HG03432 (cell line): ENCODE measurements around the gene SLC6A8.

Experiments
- ATAC-seq: cut with Tn5 transposase; IDR thresholded peaks from one replicate; pipeline ENCODE4 v1.9.1; 2021; ENCODE audit warnings: mild to moderate bottlenecking, moderate library complexity; ENCODE audit not compliant: unreplicated experiment

Gene SLC6A8

DNA sequence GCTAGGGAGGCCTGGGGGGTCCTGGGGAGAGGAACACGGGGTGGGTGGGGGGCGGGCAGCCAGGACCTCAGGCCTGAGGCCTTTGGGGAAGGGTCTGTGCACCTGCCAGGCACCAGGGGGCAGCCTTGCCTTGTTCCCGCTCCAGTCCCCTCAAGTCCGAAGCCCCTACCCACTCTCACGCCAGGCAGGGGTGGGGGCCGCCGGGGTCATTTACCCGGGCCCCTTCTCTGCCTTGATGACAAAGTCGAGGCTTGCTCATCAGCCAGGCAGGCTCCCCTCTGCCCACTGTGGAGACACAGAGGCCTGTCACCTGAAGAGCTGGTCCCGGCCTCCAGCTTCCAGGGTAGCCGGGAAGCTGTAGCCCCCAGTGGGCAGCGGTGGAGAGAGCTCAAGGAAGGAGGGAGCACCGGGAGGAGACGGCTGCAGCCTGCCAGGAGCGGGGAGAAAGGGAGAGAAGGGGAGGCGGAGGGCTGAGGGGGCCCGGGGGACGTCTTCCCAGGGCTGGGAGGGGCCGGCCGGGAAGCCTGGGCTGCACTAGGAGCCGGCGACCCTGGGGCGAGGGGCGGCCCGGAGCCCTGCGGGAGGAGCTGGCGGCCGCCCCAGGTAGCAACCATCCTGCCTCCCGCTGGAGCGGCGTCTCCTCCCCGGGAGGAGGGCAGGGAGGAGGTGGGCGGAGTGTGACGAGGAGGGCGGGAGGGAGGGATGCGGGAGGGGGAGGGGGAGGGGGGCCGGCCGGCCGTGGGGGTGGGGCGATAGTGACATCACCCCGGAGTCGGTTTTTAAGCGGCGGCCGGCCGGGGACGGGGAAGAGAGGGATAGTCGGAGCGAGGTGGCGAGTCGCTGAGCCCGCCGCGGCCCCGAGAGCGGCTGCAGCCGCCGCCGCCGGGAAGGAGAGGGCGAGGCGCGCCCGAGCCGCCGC lies at the start of gene SLC6A8:
Gene SLC6A8 (plus strand): TSS at position 806 of the 919 bp plus-strand sequence. CDS start 649 bp downstream, outside the sequence.
- ATAC-seq: peak; percentile 43

DNA sequence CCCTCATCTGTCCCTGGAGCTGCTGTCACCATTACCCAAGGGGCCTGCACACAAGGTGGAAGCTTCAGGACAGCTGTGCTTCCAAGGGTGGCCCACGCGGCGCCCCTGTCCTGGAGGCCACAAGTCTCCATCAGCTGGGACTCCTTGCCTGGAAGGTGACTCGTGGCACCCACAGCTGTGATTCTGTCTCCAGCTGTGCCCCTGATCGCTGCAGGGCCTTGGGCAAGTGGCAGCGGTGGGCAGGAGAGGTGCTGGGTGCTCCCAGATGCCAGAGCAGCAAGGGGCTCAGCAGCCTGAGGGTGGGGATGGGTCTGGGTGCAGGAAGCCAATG lies 49.7 kb upstream of the SLC6A8 start:
- no peak for ATAC-seq

DNA sequence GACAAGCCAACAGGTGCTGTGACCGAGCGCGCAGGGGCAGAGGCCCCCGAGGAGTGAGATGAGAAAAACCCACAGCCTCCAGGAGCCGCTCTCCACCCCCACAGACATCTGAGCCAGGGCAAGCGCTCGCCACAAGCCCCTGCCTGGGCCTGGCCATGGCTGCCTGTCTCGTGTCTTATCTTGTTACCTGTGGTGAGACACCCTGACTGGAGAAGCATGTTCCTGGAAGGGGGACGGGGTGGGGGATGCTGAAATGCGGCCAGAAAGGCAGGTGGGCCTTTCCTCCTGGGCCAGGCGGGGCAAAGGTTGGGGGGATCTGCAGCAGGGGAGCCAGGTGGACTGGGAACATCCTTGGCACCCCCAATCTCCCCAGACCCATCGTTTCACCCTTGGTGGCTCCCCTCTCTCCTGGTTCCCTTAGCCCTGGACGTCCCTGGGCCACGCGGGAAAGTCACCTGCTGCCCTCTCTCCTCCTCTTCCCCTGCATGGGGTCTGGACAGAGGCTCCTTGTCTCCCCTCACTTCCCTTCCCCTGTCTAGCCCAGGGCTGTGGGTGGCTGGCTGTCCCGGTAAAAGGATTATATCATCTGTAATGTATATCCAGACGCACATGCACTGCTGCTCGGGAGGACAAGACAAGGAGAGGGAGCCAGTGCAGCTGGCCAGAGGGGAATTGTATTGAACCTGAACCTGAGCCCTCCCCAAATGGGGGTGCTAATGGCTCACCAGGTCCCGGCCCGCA lies 49.1 kb upstream of the SLC6A8 start:
- no peak for ATAC-seq

DNA sequence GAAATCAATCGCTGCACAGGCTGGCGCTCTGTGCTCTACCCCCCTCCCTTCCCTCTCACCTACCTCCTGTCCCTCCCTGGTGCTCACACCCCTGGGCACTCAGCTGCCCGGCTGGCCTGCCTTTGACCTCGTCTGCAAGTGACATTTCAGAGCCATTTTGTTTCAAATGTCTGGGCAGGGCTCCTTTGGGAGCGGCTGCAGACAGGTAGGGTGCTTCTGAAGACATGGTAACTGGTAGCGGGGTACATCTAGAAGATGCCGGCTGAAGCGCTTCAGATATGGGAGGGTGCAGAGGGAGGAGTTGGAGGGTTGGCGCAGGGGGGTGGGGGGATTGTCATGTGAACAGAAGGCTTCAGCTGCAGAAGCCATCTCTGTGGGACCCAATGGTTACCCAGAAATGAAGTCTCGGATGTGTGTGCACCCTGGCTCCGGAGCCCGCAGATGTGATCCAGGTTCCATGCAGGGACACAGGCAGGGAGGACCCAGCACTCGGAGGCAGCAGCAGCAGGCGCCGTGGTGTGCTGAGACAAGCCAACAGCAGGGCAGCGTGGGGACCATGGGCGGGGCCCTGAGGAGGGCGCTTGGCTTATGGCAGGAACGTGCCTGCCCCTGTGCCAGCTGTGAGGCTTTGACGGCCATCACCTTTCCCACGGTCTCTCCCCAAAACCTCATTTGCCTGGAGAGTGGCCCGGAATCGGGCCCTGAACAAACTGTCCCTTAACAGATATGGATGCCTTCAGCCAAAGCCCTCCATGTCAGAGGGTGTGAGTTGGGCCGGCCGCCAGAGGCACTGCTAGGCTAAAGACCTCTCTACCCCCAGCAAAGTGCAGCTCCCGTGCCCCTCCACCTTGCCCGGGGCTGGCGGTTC lies 48.3 kb upstream of the SLC6A8 start:
- no peak for ATAC-seq

DNA sequence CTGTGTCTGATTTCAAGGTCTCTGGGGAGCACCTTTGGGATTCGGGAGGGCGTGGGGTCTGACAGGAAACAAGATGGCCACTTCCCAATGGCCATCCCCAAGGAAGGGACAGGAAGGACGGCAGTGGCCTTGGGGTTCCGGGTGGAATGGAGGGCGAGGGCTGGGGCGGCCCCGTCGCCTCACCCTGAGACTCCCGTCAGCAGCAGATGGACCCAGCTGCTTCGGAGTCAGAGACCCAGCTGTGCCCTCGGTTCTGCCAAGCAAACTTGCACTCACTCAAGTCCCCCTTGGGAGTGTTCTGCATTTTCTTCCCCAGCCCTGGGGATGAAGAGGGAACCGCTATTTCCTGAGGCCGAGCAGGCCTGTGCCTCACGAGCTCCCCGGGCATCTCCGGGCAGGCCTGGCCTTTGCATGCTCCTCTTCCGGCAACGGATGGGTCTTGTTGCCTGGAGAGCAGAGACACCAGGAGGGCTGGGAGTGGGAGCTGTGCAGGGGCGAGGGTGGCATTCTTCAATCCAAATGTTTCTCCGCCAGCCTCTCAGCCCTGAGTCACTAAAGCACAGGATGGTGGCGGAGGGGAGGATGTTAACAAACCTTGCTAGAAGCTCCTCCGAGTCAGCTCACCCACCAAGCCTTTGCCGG lies 47.6 kb upstream of the SLC6A8 start:
- ATAC-seq: no peak

DNA sequence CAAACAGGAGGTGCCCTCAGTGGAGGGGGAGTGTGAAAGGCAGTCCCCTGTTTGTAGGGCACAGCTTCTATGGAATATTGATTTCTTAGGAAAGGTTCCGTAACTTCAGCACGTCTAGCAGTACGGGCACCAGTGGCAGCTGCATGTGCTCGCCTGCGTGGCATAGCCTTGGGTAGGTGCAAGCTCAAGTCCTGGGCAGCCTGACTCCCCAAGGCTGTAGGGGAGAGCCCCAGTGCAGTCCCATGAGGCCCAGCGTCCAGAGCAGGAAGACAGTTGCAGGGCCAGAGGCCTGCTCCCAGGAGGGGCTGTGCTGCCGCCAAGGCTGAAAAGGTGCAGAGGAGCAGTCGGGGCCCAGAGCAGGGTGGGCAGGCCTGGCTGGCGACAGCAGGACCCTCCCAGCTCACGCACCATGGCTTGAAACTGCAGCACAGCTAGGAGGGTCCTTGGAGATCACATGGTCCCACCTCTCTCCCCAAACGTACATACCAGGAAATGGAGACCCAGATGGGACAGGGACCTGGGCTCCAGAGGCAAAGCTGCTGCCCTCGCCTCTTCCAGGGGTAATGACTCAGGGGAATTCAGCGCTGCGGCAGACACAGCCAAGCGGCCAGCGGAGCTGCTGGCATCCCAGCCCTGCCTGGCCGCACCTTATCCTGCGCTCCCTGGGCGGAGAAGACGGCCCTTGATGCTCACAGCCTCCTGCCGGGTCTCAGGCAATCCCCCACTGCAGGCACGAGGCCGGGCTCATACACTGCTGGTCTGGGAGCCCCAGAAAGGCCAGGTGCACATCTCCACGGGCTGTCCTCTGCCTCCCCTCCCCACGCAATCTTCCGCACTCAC lies 46.8 kb upstream of the SLC6A8 start:
- ATAC-seq: no peak

DNA sequence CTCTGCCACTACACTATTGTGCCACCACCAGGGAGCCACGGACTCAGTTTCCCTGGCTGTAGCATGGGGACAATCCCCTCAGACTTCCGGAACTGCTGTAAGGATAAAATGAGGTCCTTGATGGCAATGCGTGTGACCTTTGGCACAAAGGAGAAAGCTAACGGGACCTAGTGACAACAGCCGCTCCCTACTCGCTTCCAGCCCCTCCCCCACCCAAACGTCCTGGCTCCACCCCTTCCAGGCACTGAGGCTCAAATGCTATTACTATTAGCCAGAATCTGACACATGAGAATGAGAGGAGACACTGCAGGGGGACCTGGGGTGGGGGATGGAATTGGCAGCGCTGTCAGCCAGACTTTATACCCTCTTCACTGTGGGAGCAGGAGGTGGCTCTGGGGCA lies 46.1 kb upstream of the SLC6A8 start:
- ATAC-seq: no peak

DNA sequence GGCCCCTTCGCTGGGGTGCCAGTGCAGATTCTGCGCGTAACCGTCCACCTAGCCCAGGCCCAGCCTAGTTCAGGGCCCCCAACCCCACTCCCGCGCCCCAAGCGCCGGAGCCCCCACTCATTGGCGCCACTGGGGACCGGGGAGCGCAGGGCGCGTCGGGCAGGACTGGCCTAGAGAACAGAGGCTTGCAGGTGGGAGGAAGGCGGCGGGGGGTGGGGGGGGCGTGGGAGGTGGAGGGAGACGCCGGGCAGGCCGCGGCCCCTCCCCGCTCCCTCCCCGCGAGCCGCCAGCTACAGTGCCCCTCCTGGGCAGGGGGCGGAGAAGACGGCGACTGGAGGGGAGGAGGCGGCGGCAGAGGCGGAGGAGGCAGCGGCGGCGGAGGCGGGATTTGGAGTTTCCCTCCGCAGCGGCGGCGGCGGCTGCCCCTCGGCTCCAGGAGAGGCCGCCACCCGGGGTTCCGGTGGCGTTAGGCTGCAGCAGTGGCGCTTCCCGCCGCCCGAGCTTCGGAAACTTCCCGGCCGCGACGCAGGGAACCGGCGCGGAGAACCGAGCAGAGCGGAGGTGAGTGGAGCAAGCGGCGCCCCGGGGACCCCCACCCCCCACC lies 45.6 kb upstream of the SLC6A8 start:
- no peak for ATAC-seq

DNA sequence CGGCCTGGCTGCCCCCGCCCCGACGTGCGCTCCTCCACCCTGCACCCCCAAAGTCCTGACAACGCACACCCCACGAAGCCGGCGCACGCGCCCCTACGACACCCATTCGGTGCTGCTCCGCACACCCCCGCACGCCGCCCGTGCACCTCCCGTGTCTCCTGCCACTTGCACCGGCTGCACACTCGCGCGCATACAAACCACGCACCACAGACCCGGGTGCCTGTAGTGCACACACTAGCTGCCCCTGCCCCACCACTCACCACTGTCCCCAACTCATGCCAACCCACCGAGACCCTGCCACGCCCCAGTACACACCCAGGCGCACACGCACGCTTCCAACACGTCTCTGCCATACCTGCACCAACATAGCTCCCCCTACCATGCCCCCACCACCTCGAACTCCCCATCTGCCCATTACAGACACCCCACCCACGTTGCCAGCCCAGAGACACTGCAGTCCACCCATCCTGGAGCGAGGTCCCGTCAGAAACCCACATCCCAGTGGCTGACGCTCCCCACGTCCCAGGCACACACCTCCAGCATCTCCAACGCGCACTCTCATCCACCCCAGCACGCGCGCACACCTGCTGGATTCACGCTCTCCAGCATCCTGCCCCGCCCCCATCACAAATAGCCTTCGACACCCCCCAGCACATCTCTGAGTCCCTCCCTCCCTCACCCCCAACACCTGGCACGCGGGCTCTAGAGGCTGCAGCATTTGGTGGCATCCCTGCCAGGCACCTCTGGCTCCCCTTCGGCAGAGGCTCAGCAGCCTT lies 44.9 kb upstream of the SLC6A8 start:
- no peak for ATAC-seq

DNA sequence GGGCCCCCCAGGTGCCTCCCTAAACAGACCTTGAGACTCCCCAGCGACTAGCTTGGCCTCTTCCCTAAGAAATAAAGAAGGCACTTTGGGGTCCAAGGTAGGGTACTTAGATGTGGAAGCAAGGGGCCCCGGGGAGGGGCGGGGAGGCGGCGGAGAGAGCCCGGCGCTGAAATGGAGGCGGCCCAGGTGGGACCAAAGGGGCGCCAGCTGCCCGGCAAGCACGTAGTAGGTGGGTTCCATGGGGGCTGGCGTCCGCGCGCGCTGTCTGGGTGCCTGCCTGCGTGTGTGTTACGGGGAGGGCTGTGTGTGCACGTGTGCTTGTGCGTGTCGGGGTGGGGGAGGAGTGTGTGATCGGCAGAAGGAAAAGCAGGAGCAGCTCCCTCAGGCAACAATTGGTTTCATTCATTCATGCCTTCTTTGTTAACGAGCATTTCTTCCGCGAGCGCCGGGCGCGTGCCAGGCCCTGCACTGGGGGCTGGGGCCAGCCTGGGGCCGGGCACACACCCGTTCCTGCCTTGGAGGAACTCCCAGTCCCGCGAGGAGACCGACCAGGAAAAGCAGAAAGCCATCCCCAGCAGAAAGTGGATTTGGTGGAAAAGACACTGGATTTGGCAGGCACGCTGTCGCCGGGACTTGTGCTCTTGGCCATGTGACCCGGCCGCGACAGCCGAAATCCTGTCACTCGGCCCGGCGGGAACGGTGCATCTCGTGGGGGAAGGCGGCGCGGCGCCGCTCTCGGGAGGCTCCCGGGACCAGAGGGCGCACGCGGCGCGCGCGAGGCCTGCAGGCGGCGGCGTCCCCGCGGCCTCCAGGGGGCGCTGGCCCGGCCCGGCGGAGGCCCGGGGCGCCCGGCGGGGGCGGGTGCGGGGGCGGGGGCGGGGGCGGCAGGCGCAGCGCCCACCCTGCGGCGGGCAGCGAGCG lies 44.0 kb upstream of the SLC6A8 start:
- no peak for ATAC-seq

DNA sequence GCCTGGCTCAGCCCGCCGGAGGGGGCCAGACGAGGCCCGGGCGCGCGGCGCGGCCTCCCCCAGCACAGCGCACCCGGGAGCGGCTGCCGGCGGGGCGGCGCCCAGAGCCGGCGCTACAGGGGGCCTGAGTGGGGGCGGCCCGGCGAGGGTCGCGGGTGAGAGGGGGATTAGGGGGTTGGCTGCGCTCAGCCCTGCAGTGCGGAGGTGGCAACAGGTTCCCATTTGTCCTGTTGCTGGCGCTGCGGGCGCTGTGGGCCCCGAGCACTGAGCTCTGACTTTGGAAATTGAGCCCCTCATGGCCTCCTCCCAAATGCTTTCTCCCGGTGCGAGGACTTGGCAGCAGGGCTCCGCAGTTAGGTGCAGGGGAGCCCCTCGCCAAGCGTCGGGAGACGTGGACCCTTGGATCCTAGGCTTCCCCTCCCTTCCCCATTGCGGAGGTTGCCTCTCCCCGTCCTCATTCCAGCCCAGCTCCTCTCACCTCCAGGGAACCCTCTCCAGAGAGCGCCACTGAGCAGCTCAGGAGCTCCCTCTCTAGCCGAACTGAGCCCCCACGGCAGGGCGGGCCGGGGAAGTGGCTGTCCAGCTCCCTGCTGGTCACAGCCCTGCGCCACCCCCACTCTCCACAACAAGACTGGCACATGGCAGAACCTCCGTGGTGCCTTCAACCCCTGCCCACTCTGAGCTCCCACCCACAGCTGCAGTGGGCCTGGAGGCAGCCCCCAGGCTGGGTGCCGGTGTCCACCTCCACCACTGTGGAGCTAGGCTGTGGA lies 43.2 kb upstream of the SLC6A8 start:
- ATAC-seq: no peak

DNA sequence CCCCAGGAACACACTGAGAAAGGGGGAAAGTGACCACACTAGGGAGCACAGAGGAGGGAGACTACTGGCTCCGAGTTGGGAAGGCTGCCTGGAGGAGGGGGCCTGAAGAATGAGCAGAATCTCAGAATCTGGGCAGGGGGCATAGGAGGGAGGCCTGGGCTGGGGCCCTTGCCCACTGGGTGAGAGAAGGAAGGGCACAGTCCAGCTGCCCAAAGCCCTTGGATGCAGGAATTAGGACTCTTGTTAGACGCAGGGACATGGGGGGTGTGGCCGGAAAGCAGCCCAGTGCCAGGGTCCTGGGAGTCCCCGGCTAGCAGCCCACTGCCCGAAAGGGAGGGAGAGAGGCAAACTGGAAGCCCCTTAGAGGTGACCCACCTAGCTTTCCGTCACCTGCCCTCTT lies 42.6 kb upstream of the SLC6A8 start:
- ATAC-seq: no peak

DNA sequence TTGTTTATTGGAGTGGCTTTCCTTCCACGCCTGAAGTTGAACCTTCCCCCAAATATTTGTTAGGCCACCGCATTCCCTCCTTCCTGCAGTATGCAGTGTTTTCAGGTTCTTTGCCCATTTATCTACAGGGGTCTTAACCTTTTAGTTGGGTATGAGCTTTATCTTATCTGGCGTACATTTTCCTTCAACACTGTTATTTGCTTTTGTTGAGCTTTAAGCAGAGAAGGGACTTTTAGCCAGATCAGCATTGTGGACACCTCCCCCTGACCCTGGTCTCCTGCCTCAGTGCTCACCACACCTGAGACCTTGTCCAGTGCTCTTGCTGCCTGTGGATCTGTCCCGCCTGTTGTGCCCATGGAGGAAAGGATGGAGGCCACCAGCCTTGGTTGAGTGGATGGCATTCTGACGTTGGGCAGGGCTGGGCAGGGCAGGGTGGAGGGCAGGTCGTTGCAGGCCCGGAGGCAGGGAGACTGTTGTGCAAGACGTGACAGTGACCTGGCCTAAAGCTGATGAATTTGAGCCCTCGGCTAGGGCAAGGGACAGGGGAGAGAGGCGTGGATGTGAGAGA lies 41.7 kb upstream of the SLC6A8 start:
- no peak for ATAC-seq

DNA sequence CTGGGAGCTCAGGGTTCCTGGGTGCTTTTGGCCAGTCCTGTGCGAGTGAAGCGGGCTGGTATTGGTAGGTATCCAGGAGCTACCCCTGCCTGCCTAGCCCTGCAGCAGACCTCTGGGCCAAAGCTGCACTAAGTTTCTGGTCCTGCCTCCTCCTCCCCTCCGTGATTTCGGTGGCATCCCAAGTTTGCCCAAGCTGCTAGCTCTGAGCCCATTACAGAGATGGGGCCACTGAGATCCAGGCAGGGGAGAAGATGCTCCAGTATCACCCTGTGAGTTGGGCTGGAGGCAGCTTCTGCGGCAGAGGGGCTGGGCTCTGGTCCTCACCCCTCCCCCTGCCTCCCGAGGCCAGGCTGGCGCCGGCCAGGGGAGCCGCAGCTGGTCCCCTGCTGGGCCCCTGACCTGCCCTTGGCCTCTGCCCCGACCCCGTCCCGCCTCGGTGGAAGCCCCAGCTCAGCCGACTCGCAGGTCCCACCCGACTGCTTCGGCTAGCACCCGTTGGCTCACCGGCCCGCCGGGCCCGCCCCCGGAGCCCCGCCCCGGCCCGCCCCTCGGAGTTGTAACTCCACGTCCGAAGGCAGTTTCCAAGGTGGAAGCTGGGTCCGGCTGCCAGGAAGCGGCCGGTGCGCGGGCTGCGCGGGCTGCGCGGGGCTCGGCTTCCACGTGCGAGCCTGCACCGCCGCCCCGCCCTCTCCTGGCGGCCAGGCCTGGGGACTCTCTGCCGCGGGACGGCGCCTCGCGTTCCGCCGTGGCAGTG lies 40.9 kb upstream of the SLC6A8 start, which contains the start of gene DUSP9:
Gene DUSP9 (plus strand): TSS at position 584 of the 754 bp plus-strand sequence. CDS start 751 bp downstream, outside the sequence.
- no peak for ATAC-seq

DNA sequence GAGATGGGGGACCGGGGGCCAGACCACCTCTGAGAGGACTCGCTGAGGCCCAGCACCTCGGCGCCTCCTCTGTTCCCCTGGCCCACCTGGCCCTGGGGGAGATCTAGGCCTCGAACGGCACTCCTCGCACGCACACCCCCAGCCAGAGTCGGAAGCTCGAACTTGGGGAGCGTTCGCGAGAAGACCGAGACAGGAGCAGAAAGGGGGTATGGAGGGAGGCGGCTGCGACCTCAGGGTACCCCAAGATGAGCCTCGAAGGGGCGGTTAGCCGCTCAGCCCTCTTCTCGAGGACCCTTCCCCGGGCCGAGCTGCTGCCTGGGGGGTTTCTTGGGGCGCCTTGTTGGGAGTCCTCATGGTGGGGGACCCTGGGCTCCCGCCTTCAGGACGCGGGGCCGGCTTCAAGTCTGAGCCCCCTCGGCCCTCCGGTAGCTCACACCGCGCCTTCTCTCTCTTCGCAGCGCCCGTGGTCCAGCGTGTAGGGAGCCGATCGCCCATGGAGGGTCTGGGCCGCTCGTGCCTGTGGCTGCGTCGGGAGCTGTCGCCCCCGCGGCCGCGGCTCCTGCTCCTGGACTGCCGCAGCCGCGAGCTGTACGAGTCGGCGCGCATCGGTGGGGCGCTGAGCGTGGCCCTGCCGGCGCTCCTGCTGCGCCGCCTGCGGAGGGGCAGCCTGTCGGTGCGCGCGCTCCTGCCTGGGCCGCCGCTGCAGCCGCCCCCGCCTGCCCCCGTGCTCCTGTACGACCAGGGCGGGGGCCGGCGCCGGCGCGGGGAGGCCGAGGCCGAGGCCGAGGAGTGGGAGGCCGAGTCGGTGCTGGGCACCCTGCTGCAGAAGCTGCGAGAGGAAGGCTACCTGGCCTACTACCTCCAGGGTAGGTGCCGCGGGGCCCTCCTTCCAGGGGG lies 40.0 kb upstream of the SLC6A8 start:
- ATAC-seq: no peak
